PFSK-1 (cell line): ENCODE results near the gene IGFBP5.

Source experiments
- SIN3A ChIP-seq: IDR thresholded peaks from 2 replicates; pipeline ENCODE4 v1.6.1; 2012; ENCODE audit warnings: mild to moderate bottlenecking, low read length, moderate library complexity, borderline replicate concordance; ENCODE audit not compliant: insufficient read depth
- TAF1 ChIP-seq: IDR thresholded peaks from 2 replicates; pipeline ENCODE4 v1.6.1; 2012; ENCODE audit warnings: low read length, control low read depth, borderline replicate concordance; ENCODE audit not compliant: insufficient read depth
- TF ChIP-seq, protein P1 (sequence below), 2 experiments: IDR thresholded peaks; 2 replicates each; pipeline versions ENCODE4 v1.6.1 to v1.8.0; 2011 to 2012; ENCODE audit warnings: low read depth in 2 of 2, low read length in 2 of 2, control low read depth in 1 of 2, inconsistent platforms in 1 of 2, mild to moderate bottlenecking in 1 of 2, moderate library complexity in 1 of 2; ENCODE audit not compliant: insufficient read depth in 1 of 2

- TF ChIP-seq TAF1 = no peak
- no peak for TF ChIP-seq SIN3A
- TF ChIP-seq, protein P1, sequence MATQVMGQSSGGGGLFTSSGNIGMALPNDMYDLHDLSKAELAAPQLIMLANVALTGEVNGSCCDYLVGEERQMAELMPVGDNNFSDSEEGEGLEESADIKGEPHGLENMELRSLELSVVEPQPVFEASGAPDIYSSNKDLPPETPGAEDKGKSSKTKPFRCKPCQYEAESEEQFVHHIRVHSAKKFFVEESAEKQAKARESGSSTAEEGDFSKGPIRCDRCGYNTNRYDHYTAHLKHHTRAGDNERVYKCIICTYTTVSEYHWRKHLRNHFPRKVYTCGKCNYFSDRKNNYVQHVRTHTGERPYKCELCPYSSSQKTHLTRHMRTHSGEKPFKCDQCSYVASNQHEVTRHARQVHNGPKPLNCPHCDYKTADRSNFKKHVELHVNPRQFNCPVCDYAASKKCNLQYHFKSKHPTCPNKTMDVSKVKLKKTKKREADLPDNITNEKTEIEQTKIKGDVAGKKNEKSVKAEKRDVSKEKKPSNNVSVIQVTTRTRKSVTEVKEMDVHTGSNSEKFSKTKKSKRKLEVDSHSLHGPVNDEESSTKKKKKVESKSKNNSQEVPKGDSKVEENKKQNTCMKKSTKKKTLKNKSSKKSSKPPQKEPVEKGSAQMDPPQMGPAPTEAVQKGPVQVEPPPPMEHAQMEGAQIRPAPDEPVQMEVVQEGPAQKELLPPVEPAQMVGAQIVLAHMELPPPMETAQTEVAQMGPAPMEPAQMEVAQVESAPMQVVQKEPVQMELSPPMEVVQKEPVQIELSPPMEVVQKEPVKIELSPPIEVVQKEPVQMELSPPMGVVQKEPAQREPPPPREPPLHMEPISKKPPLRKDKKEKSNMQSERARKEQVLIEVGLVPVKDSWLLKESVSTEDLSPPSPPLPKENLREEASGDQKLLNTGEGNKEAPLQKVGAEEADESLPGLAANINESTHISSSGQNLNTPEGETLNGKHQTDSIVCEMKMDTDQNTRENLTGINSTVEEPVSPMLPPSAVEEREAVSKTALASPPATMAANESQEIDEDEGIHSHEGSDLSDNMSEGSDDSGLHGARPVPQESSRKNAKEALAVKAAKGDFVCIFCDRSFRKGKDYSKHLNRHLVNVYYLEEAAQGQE (IDR thresholded peaks at IDR 0.05; ENCODE audit: insufficient read depth in 1 of 2, low read depth in 2 of 2, low read length in 2 of 2) = no peak
These were observed 62.3 kb downstream of the IGFBP5 start, which contains the start of gene IGFBP2 for GRCh38 chr2:216632952-216633615.
